GM18861 (cell line): ENCODE results near the gene DGKZ.
"Not testable (repeated sequence)": the region's sequence is repeated elsewhere in the genome, so short reads cannot be mapped to it uniquely, and the experiment has no call there.

Experiments used
- ATAC-seq: cut with Tn5 transposase; IDR thresholded peaks from one replicate; pipeline ENCODE4 v1.9.1; 2021; ENCODE audit not compliant: unreplicated experiment

Gene DGKZ, protein sequence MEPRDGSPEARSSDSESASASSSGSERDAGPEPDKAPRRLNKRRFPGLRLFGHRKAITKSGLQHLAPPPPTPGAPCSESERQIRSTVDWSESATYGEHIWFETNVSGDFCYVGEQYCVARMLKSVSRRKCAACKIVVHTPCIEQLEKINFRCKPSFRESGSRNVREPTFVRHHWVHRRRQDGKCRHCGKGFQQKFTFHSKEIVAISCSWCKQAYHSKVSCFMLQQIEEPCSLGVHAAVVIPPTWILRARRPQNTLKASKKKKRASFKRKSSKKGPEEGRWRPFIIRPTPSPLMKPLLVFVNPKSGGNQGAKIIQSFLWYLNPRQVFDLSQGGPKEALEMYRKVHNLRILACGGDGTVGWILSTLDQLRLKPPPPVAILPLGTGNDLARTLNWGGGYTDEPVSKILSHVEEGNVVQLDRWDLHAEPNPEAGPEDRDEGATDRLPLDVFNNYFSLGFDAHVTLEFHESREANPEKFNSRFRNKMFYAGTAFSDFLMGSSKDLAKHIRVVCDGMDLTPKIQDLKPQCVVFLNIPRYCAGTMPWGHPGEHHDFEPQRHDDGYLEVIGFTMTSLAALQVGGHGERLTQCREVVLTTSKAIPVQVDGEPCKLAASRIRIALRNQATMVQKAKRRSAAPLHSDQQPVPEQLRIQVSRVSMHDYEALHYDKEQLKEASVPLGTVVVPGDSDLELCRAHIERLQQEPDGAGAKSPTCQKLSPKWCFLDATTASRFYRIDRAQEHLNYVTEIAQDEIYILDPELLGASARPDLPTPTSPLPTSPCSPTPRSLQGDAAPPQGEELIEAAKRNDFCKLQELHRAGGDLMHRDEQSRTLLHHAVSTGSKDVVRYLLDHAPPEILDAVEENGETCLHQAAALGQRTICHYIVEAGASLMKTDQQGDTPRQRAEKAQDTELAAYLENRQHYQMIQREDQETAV

DNA sequence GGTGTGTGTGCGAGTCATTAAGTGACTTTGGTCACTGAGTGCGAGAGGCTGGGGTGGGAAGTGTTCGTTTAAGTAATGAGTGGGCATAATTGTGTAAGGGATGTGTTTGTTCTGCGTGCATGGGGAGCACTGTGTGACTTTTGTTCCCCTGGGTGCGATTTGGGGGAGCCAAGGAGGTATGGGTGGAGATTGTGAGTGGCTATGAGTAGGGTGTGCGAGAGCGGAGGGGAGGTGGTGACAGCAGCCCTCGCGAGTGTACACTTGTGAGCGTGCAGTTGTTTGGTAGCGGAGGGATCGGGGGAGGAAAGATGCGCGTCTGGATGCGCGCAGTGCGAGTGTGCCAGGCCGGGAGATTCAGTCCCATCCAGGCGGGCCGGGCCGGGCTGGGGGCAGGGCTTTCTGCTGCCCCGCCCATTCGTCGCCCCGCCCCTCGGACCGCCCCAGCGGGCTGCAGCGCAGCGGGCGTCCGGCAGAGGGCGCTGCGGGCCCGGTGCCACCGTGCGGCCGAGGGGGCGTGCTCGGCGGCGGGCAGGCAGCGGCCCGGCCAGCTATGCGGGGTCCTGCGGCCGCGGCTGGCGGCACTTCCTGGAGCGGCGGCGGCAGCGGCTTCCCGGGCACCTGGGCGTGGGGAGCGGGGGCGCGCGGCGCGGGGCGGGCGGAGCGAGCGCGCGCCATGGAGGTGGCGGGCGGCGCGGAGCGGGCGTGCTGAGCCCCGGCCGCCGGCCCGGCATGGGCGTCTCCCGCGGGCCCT lies at the start of gene DGKZ:
Gene DGKZ (plus strand): TSS at position 578 of the 751 bp plus-strand sequence. CDS start 197 bp downstream, outside the sequence.
- peak; percentile 58 for ATAC-seq

- no peak for ATAC-seq
Measured at GRCh38 chr11:46298699-46299433, 48.4 kb upstream of the DGKZ start.

GRCh38 chr11:46299451-46299961 lies 47.8 kb upstream of the DGKZ start:
- ATAC-seq = no peak

DNA sequence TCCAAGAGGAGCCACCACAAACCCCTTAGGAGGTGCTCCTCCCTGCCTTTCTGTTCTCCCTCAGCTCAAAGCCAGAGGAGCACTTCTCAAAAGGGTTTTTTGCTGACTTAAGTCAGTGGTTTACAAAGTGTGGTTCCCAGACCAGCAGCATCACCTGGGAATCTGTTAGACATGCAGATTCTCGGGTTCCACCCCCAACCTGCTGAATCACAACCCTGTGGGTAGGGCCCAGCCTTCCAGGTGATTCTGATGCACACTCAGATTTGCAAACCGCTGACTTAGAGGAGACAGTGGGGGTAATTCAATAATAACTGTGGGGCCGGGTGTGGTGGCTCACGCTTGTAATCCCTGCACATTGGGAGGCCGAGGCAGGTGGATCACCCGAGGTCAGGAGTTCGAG lies 47.0 kb upstream of the DGKZ start:
- no peak for ATAC-seq

GRCh38 chr11:46302866-46303265 lies 44.4 kb upstream of the DGKZ start:
- ATAC-seq = peak; percentile 78

DNA sequence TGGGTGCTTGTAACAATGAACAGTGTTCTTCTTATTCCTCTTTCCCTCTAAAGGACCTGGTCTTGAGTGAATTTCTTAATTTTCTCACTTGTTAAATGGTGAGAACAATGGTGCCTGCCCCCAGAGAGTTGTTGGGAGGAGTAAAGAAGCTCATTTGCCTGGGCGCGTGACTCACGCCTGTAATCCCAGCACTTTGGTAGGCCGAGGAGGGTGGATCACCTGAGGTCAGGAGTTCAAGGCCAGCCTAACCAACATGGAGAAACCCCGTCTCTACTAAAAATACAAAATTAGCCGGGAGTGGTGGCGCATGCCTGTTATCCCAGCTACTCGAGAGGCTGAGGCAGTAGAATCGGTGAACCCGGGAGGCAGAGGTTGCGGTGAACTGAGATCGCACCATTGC lies 43.2 kb upstream of the DGKZ start:
- not testable (repeated sequence) for ATAC-seq

DNA sequence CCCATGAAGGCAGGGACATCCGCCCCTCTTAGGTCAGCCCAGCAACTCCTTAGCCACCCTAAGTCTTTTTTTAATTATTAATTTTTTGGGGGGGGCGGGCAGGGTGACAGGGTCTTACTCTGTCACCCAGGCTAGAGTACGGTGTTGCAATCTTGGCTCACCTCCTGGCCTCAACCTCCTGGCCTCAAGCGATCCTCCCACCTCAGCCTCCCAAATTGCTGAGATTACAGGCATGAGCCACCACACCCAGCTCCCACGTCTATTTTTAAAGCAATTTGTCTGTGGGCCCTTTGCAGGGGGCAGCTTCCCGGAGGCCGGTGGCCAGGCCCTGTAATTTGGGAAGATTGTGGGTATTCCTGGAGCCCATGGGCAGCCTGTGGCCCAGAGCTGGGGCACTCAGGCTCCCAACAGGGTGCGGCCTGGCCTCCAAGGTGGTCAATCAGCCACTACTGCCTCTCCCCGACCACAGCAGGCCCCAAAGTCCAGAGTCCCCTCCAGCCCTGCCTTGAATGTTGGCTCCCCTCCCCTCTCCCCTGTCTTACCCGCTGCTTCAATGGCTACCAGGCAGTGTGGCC lies 42.6 kb upstream of the DGKZ start:
- ATAC-seq = no peak

GRCh38 chr11:46305295-46305694 lies 42.0 kb upstream of the DGKZ start:
- no peak for ATAC-seq

- ATAC-seq = no peak
Measured at GRCh38 chr11:46306296-46306853, 40.9 kb upstream of the DGKZ start.

- ATAC-seq = no peak
Measured at GRCh38 chr11:46307369-46307768, 39.9 kb upstream of the DGKZ start.

DNA sequence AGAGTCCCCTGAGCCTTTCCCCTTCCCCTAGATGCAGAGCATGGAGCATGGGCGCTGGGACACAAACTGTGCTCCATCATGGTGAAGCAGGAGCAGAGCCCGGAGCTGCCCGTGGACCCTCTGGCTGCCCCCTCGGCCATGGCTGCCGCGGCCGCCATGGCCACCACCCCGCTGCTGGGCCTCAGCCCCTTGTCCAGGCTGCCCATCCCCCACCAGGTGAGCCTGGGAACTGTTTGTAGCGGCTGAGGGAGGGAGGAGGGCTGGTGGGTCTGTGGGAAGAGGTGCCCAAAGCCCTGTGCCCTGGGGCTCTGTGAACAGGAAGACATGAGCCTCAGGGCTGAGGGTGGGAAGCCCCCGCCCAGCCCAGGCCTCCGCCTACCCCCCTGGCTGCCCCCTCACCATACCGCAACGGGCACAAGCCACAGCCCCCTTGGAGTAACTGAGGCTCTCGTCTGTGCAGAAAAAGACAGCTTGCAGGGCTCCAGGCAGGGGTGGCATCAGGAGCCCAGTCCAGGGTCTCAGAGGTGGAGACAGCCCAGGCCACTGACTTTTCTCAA lies 39.4 kb upstream of the DGKZ start:
- no peak for ATAC-seq

- no peak for ATAC-seq
Measured at GRCh38 chr11:46308631-46309419, 38.4 kb upstream of the DGKZ start.

DNA sequence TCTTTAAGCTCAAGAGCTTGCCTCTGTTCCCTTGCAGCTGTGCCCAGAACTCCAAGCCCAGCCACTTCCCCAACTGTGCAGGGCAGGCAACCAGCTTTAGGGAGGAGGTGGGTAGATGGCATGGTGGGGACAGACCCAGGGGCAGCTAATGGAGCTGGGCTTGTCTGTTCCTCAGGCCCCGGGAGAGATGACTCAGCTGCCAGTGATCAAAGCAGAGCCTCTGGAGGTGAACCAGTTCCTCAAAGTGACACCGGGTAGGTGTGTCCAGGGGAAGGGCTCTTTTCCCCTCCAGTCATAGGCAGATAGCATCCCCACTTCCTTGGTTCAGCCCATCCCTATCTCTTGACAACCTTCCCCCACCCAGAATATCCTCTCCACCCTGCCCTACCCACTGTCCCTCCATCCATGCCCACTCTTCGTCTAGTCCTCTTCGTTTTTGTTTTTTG lies 37.4 kb upstream of the DGKZ start:
- ATAC-seq = no peak

GRCh38 chr11:46315033-46315738 lies 32.1 kb upstream of the DGKZ start:
- ATAC-seq = no peak

- ATAC-seq = no peak
Measured at GRCh38 chr11:46315783-46316563, 31.3 kb upstream of the DGKZ start.

DNA sequence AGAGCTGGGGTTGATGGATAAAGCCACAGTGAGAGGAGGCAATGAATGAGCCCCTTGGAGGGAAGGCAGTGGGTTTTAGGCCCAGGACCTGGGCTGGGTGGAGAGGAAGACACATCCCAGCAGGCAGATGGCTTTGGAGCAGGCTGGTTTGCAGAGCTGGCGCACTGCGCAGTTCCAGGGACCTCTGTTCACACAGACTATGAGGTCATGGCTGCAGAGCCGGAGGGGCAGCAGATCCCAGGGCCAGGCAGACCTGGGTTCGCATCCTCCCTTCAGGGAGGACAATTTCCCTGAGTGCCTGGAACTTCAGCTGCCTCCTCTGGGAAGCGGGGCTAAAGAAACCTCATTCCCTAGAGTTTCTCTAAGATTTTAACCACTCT lies 28.2 kb upstream of the DGKZ start:
- no peak for ATAC-seq

DNA sequence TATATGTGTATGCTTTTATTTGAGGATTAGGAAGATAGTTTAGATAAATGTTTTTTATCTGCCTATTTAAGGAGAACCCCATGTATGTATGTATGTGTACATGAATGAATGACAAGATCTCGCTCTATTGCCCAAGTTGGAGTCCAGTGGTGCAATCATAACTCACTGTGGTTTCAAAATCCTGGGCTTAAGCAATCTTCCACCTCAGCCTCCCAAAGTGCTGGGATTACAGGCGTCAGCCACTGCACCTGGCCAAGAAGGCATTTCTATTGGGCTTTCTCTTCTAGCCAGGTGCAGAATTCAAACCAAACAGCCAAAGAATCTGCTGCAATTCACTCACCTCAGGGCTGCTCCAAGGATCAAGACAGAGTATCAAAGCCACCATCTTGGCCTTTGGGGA lies 25.5 kb upstream of the DGKZ start:
- no peak for ATAC-seq
